GM12872 (cell line): ENCODE results near the gene GTF3C1.

Experiments
- CTCF ChIP-seq: IDR thresholded peaks from 3 replicates; pipeline ENCODE4 v1.5.1; 2011; ENCODE audit warnings: low read depth, mild to moderate bottlenecking, low read length, moderate library complexity; ENCODE audit not compliant: insufficient read depth

The GTF3C1 gene

GRCh38 chr16:27453494-27453825, 96.3 kb downstream of the GTF3C1 start:
- TF ChIP-seq CTCF: no peak

GRCh38 chr16:27452569-27453493, 96.9 kb downstream of the GTF3C1 start:
- TF ChIP-seq CTCF: no peak

GRCh38 chr16:27450196-27450549, 99.5 kb downstream of the GTF3C1 start:
- no peak for TF ChIP-seq CTCF

- TF ChIP-seq CTCF: 0 out of 3 replicates have a peak, but pooled peaks have one; percentile 12
Observed at GRCh38 chr16:27449434-27450195, 100.1 kb downstream of the GTF3C1 start.

- TF ChIP-seq CTCF: no peak
Observed at GRCh38 chr16:27448532-27449433, 100.9 kb downstream of the GTF3C1 start.

GRCh38 chr16:27447301-27447700, 102.4 kb downstream of the GTF3C1 start:
- TF ChIP-seq CTCF: no peak

GRCh38 chr16:27446721-27447120, 103.0 kb downstream of the GTF3C1 start:
- no peak for TF ChIP-seq CTCF
